OCI-LY1 (cell line): ENCODE data around the gene PXMP4.

ENCODE experiments used
- EZH2 ChIP-seq: fragments of 200-600 bp; sonication (generic), shearing (Covaris generic); IDR thresholded peaks from 2 replicates; pipeline ENCODE4 v1.8.0; 2017; ENCODE audit warnings: borderline replicate concordance, mixed run types, mild to moderate bottlenecking, antibody characterized with exemption, low read length, moderate library complexity, mixed read lengths
- TF ChIP-seq, protein P1 (sequence below): fragments of 200-600 bp; sonication (generic), shearing (Covaris generic); IDR thresholded peaks from 2 replicates; pipeline ENCODE4 v1.5.1; 2017; ENCODE audit warnings: mild to moderate bottlenecking, antibody characterized with exemption, low read length, moderate library complexity, mixed read lengths

- TF ChIP-seq, protein P1, sequence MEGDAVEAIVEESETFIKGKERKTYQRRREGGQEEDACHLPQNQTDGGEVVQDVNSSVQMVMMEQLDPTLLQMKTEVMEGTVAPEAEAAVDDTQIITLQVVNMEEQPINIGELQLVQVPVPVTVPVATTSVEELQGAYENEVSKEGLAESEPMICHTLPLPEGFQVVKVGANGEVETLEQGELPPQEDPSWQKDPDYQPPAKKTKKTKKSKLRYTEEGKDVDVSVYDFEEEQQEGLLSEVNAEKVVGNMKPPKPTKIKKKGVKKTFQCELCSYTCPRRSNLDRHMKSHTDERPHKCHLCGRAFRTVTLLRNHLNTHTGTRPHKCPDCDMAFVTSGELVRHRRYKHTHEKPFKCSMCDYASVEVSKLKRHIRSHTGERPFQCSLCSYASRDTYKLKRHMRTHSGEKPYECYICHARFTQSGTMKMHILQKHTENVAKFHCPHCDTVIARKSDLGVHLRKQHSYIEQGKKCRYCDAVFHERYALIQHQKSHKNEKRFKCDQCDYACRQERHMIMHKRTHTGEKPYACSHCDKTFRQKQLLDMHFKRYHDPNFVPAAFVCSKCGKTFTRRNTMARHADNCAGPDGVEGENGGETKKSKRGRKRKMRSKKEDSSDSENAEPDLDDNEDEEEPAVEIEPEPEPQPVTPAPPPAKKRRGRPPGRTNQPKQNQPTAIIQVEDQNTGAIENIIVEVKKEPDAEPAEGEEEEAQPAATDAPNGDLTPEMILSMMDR, result no peak
- TF ChIP-seq EZH2, result no peak
Observed at GRCh38 chr20:33753143-33753542, 33.0 kb upstream of the PXMP4 start.
